GM23338 (cell line): ENCODE data around the gene B4GALT6. TPM values are rescaled to one million over a fixed set of nuclear protein-coding genes. Genes with fewer than 3 reads are reported as not detected.

Experiments used
- ATAC-seq: fragments of 200-7000 bp; cut with Tn5 transposase; 3 replicates; pipeline ENCODE4 v1.9.1; 2020
- DNase-seq: peaks from one replicate; pipeline ENCODE4 v3.0.0-alpha.2; 2015; ENCODE audit warnings: low spot score
- H2AFZ ChIP-seq: fragments of 200-600 bp; sonication (generic); 2 replicates; pipeline ENCODE4 v1.8.0; 2016; ENCODE audit warnings: antibody characterized with exemption, mild to moderate bottlenecking, moderate library complexity
- H3F3A ChIP-seq: fragments of 200-600 bp; sonication (generic); replicated peaks from 2 replicates; pipeline ENCODE4 v1.8.0; 2017; ENCODE audit warnings: antibody characterized with exemption, mixed run types, low read depth
- H3K27ac ChIP-seq: fragments of 200-600 bp; sonication (generic); 2 replicates; pipeline ENCODE4 v1.6.1; 2016; ENCODE audit warnings: low read depth
- H3K27me3 ChIP-seq: fragments of 200-600 bp; sonication (generic); 2 replicates; pipeline ENCODE4 v1.8.0; 2016; ENCODE audit warnings: mild to moderate bottlenecking, mixed run types, moderate library complexity; ENCODE audit not compliant: insufficient read depth
- H3K36me3 ChIP-seq: fragments of 200-600 bp; sonication (generic); 2 replicates; pipeline ENCODE4 v1.8.0; 2016; ENCODE audit warnings: mild to moderate bottlenecking; ENCODE audit not compliant: insufficient read depth
- H3K4me1 ChIP-seq: fragments of 200-600 bp; sonication (generic); 2 replicates; pipeline ENCODE4 v1.8.0; 2016; ENCODE audit warnings: mild to moderate bottlenecking, moderate library complexity; ENCODE audit not compliant: insufficient read depth
- H3K4me2 ChIP-seq: fragments of 200-600 bp; sonication (generic); 2 replicates; pipeline ENCODE4 v1.7.1; 2017; ENCODE audit warnings: mixed run types
- H3K4me3 ChIP-seq: fragments of 200-600 bp; sonication (generic); 2 replicates; pipeline ENCODE4 v1.6.1; 2016; ENCODE audit warnings: mixed run types
- H3K79me2 ChIP-seq: fragments of 200-600 bp; sonication (generic); replicated peaks from 2 replicates; pipeline ENCODE4 v1.8.0; 2017; ENCODE audit warnings: mild to moderate bottlenecking; ENCODE audit not compliant: insufficient read depth
- H3K9me2 ChIP-seq: fragments of 200-600 bp; sonication (generic); 2 replicates; pipeline ENCODE4 v1.8.0; 2017; ENCODE audit not compliant: insufficient read depth
- H4K20me1 ChIP-seq: fragments of 200-600 bp; sonication (generic); replicated peaks from 2 replicates; pipeline ENCODE4 v1.8.0; 2017; ENCODE audit warnings: mild to moderate bottlenecking; ENCODE audit not compliant: insufficient read depth
- H3K27ac Mint-ChIP-seq: 2 replicates; pipeline ENCODE4 v1.8.0; 2020; ENCODE audit warnings: inconsistent platforms, mild to moderate bottlenecking, moderate library complexity, mixed read lengths
- H3K27me3 Mint-ChIP-seq: 3 replicates; pipeline ENCODE4 v1.8.0; 2022; ENCODE audit warnings: low read depth, mild to moderate bottlenecking, moderate library complexity, mixed read lengths, inconsistent platforms; ENCODE audit not compliant: insufficient read depth, poor library complexity
- H3K36me3 Mint-ChIP-seq: 3 replicates; pipeline ENCODE4 v1.8.0; 2021; ENCODE audit warnings: low read depth, mild to moderate bottlenecking, inconsistent platforms, moderate library complexity, mixed read lengths
- H3K4me1 Mint-ChIP-seq: 3 replicates; pipeline ENCODE4 v1.8.0; 2020; ENCODE audit warnings: mild to moderate bottlenecking, inconsistent platforms, mixed read lengths
- H3K4me3 Mint-ChIP-seq: 3 replicates; pipeline ENCODE4 v1.8.0; 2021; ENCODE audit warnings: moderate library complexity, mild to moderate bottlenecking, inconsistent platforms, mixed read lengths
- H3K9me3 Mint-ChIP-seq: 3 replicates; pipeline ENCODE4 v1.8.0; 2020; ENCODE audit warnings: moderate library complexity, mild to moderate bottlenecking, inconsistent platforms, mixed read lengths
- EZH2phosphoT487 ChIP-seq: fragments of 200-600 bp; sonication (generic); IDR thresholded peaks from one replicate; pipeline ENCODE4 v1.8.1; 2018; ENCODE audit warnings: antibody characterized with exemption; ENCODE audit not compliant: unreplicated experiment
- NANOG ChIP-seq: IDR thresholded peaks from 2 replicates; pipeline ENCODE4 v1.6.1; 2016; ENCODE audit warnings: antibody characterized with exemption, borderline replicate concordance
- POLR2AphosphoS5 ChIP-seq: IDR thresholded peaks from 2 replicates; pipeline ENCODE4 v1.6.1; 2016; ENCODE audit warnings: antibody characterized with exemption, low read depth
- REST ChIP-seq: IDR thresholded peaks from one replicate; pipeline ENCODE4 v1.6.1; 2018; ENCODE audit warnings: antibody characterized with exemption; ENCODE audit not compliant: unreplicated experiment
- STAT1 ChIP-seq: IDR thresholded peaks from one replicate; pipeline ENCODE4 v1.6.1; 2016; ENCODE audit warnings: antibody characterized with exemption; ENCODE audit not compliant: unreplicated experiment
- ZNF331 ChIP-seq: fragments of 250-450 bp; sonication (Bioruptor Pico); IDR thresholded peaks from 2 replicates; pipeline ENCODE4 v1.5.0; 2020; ENCODE audit warnings: low read depth, mild to moderate bottlenecking, moderate library complexity
- polyA plus RNA-seq: library from polyadenylated mRNA; unstranded; fragments of >200 nt; fragmentation: Nextera tagmentation; extraction: Ambion mirVana; gene quantifications from 2 replicates; pipeline ENCODE4 v1.2.1, GENCODE V29; 2016
- total RNA-seq: library from RNA; depleted of rRNA; stranded (reverse); fragments of >200 nt; shearing (Covaris generic); gene quantifications from 2 replicates; pipeline ENCODE4 v1.2.3, GENCODE V29; 2014
- TF ChIP-seq, protein P1 (sequence below): fragments of 250-450 bp; sonication (Bioruptor Pico); IDR thresholded peaks from 2 replicates; pipeline ENCODE4 v1.5.0; 2020; ENCODE audit warnings: mild to moderate bottlenecking, moderate library complexity

The B4GALT6 gene
- total and polyA plus RNA-seq, 2 experiments from 2014 or later, result 14.8 to 33.8 TPM

DNA sequence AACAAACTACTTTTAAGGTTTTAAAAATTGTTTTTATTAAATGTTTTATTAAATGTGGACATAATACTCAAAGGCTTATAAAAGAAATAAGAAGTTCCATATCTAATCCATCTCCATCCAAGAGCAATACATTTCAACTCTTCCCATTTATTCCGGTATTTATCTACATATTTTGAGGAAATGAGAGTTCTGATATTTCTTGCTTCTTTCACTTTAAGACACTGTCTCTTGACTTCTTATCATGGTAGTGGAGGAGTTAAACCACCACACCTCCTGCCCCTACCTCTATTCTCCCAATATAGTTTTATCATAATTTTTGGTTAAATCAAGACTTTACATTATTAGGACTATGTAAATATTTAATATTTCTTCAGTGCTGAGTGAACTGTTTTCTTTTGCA, 52.0 kb downstream of the B4GALT6 start:
- Histone ChIP-seq H3K79me2 (no peaks in the 10 kb centered on the region), H3K9me2 (no peaks in the 10 kb centered on the region), H3K4me3 (no peak overlapping the region), H3K4me2 (no peak overlapping the region), H3K27ac (no peak overlapping the region), H3K36me3 (peaks cover 5% of the 10 kb centered on the region), H4K20me1 (no peaks in the 10 kb centered on the region), H3K27me3 (no peaks in the 10 kb centered on the region), H3F3A (no peaks in the 10 kb centered on the region), H3K4me1 (no peaks in the 10 kb centered on the region), H2AFZ (no peak overlapping the region)
- ATAC-seq (no peak), DNase-seq (no peak)
- TF ChIP-seq NANOG (no peak), EZH2phosphoT487 (no peak), STAT1 (no peak)
- TF ChIP-seq, protein P1, sequence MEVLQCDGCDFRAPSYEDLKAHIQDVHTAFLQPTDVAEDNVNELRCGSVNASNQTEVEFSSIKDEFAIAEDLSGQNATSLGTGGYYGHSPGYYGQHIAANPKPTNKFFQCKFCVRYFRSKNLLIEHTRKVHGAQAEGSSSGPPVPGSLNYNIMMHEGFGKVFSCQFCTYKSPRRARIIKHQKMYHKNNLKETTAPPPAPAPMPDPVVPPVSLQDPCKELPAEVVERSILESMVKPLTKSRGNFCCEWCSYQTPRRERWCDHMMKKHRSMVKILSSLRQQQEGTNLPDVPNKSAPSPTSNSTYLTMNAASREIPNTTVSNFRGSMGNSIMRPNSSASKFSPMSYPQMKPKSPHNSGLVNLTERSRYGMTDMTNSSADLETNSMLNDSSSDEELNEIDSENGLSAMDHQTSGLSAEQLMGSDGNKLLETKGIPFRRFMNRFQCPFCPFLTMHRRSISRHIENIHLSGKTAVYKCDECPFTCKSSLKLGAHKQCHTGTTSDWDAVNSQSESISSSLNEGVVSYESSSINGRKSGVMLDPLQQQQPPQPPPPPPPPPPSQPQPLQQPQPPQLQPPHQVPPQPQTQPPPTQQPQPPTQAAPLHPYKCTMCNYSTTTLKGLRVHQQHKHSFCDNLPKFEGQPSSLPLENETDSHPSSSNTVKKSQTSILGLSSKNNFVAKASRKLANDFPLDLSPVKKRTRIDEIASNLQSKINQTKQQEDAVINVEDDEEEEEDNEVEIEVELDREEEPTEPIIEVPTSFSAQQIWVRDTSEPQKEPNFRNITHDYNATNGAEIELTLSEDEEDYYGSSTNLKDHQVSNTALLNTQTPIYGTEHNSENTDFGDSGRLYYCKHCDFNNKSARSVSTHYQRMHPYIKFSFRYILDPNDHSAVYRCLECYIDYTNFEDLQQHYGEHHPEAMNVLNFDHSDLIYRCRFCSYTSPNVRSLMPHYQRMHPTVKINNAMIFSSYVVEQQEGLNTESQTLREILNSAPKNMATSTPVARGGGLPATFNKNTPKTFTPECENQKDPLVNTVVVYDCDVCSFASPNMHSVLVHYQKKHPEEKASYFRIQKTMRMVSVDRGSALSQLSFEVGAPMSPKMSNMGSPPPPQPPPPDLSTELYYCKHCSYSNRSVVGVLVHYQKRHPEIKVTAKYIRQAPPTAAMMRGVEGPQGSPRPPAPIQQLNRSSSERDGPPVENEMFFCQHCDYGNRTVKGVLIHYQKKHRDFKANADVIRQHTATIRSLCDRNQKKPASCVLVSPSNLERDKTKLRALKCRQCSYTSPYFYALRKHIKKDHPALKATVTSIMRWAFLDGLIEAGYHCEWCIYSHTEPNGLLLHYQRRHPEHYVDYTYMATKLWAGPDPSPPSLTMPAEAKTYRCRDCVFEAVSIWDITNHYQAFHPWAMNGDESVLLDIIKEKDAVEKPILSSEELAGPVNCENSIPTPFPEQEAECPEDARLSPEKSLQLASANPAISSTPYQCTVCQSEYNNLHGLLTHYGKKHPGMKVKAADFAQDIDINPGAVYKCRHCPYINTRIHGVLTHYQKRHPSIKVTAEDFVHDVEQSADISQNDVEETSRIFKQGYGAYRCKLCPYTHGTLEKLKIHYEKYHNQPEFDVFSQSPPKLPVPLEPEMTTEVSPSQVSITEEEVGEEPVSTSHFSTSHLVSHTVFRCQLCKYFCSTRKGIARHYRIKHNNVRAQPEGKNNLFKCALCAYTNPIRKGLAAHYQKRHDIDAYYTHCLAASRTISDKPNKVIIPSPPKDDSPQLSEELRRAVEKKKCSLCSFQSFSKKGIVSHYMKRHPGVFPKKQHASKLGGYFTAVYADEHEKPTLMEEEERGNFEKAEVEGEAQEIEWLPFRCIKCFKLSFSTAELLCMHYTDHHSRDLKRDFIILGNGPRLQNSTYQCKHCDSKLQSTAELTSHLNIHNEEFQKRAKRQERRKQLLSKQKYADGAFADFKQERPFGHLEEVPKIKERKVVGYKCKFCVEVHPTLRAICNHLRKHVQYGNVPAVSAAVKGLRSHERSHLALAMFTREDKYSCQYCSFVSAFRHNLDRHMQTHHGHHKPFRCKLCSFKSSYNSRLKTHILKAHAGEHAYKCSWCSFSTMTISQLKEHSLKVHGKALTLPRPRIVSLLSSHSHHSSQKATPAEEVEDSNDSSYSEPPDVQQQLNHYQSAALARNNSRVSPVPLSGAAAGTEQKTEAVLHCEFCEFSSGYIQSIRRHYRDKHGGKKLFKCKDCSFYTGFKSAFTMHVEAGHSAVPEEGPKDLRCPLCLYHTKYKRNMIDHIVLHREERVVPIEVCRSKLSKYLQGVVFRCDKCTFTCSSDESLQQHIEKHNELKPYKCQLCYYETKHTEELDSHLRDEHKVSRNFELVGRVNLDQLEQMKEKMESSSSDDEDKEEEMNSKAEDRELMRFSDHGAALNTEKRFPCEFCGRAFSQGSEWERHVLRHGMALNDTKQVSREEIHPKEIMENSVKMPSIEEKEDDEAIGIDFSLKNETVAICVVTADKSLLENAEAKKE (CRISPR knock-in tag), result no peak
- H3K9me3 Mint-ChIP-seq, result peaks cover 6% of the 10 kb centered on the region
- H3K36me3 Mint-ChIP-seq, result peaks cover 45% of the 10 kb centered on the region
- peaks cover 5% of the 10 kb centered on the region; the same call in 1 of the 3 replicates for H3K4me1 Mint-ChIP-seq
- peaks cover 3% of the 10 kb centered on the region for H3K27me3 Mint-ChIP-seq
- H3K27ac Mint-ChIP-seq, result no peak overlapping the region
- H3K4me3 Mint-ChIP-seq, result no peak overlapping the region

GRCh38 chr18:31631526-31631925, 52.9 kb downstream of the B4GALT6 start:
- Histone ChIP-seq H2AFZ (no peak overlapping the region), H3F3A (no peaks in the 10 kb centered on the region), H3K36me3 (peaks cover 6% of the 10 kb centered on the region), H3K79me2 (no peaks in the 10 kb centered on the region), H3K9me2 (no peaks in the 10 kb centered on the region), H3K4me1 (no peaks in the 10 kb centered on the region), H3K27me3 (no peaks in the 10 kb centered on the region), H3K4me3 (no peak overlapping the region), H4K20me1 (no peaks in the 10 kb centered on the region), H3K4me2 (no peak overlapping the region), H3K27ac (no peak overlapping the region)
- Mint-ChIP-seq H3K9me3 (peaks cover 12% of the 10 kb centered on the region), H3K36me3 (peaks cover 46% of the 10 kb centered on the region), H3K27ac (no peak overlapping the region), H3K27me3 (peaks cover 3% of the 10 kb centered on the region), H3K4me1 (peaks cover 5% of the 10 kb centered on the region; the same call in 1 of the 3 replicates), H3K4me3 (no peak overlapping the region)
- DNase-seq (no peak), ATAC-seq (no peak)
- TF ChIP-seq REST (no peak), POLR2AphosphoS5 (no peak), ZNF331 (CRISPR knock-in tag) (no peak)
